Retinal pigment epithelial cell (primary cell): ENCODE results near the gene SALL1.

Source experiments
- DNase-seq: peaks from one replicate; pipeline ENCODE4 v3.0.0-alpha.2; 2010; ENCODE audit warnings: low read depth
- H3K4me3 ChIP-seq: 2 replicates; pipeline ENCODE4 v1.5.1; 2011; ENCODE audit warnings: mild to moderate bottlenecking, low read length, control low read depth, moderate library complexity
- CTCF ChIP-seq: conservative IDR thresholded peaks from 2 replicates; pipeline ENCODE4 v1.5.1; 2011; ENCODE audit warnings: low read depth, low read length, control low read depth, inconsistent platforms

Gene SALL1

GRCh38 chr16:51157698-51158097, 6.6 kb upstream of the SALL1 start:
- no peak for TF ChIP-seq CTCF
- DNase-seq: no peak

DNA sequence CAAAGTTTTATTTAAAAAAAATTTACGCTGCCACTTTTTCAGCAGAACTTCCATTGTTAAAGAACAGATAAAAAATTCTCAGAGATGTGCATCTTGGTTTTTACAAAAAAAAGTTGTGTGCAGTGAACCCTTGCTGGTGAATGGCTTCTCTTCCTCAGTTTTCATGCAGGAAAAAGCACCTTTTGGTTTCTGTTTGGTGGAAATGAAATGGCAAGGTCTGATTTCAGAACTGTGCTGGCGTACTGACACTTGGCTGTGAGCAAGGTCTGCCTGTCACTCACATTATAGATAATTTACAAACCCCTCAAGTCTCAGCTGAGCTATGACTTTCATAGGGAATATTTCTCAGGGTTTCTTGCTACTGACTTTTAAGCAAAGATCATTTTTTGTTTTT, 5.7 kb upstream of the SALL1 start:
- no peak for TF ChIP-seq CTCF

More at GRCh38 chr16:51157698-51158097, 6.6 kb upstream of the SALL1 start:
- no peak overlapping the region for H3K4me3 ChIP-seq

DNA sequence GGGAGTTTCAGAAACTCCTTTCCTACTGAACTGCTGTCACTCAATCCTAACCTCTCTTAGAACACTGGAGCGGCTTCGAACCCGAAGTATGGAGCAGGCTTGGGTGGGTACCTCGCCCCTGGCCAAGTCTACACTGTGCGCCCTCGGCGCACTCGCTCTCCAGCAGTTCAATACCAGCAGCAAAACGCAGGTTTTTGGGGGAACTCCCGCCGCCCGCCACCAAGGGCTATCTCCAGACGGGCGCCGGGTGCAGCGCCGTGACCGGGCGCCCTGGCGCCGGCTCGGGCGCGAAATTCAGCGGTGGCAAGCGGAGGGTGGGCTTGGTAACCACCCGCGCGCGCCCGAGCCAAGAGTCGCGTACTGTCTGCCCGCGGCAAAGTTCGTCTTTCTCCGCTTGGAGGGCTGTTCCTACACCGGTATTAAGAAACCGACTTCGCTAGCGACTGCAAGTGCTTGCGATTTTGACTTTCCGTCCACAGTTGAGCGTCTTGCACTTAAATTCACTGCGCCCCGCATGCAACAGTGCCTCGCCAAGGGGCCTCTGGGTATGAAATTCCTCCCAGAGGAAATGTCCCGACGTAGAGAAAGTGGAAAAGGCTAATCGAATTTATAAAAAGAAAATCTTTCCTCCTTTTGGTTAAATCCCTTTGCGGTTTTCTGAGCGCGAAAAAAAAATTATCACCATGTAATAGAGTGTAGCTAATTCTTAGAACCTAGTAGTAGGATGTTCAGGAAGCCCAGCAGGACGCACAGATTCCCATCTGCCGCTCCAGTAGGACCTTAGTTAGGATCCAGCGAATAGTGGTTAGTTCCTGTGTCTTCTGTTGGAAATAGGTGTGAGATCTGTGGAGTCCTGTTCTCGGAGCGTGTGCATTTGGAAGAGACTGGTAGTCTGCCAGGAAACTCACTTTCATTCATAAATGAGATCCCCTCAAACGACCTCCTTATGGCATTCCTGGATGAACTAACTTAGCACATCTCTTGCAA, 5.0 kb upstream of the SALL1 start:
- no peak for DNase-seq
- no peak for TF ChIP-seq CTCF
- no peak overlapping the region for H3K4me3 ChIP-seq

More for the DNA sequence above, 5.7 kb upstream of the SALL1 start:
- DNase-seq: no peak
- no peak overlapping the region for H3K4me3 ChIP-seq

DNA sequence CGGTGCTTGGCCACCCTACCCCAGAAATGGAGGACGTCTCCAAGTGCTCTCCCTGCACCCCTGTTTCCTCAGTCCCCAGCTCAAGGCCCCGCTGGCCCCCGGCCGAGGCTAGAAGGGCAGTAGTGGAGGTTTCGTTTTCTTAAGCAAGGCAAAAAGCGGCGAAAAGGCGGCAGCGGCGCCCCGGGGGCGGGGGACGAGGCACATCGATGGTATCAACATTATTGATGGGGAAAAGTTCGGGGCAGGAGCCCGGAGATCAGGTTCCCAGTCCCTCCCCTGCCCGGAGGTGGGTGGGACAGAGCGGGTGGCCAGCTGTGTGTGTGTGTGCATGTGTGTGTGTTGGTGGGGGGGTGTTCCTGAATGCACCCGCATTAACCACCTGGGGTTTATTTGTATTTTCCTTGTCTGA, 4.1 kb upstream of the SALL1 start:
- no peak overlapping the region for H3K4me3 ChIP-seq
- DNase-seq: no peak
- TF ChIP-seq CTCF: no peak

DNA sequence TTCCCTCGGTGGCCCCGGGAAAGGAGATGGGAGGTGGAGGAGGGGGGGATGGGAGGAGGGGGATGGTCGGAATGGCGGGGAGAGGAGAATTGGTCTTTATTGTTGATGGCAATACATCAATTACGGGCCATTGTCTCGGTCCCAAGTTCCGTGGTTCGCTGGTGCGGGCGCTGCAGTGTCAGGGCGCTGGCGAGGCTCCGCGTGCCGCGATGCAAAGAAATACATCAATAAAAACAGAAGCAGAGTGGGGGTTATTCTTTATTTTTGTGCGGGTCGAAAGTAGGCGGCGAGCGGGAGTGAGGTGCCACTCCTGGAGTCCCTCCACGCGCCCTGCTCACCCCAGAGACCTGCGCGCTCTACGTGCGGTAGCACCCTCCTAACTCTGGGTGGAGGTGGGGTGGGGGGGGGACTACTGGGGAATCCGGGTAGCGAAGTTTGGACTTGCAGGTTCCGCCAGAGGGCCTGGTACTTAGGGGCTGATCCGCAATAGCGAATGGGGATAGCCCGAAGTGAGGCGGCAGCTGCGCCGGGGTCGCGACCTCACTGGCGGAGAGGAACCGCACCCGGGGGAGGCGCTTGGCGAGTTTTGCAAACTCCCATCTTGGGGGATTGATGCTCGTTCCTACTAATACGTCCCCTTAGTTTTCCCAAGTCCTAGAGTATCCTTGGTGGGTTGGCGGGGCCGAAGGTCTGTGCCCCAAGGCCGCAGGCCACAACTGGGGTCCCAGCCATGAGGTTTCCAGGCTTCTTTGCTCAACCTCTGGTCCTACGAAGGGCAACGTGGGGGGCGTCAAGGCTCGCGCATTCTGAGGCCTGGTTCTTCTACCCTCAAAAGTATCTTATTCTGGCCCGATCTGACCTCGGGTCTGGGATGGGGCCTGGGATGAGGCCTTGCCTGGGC, 3.5 kb upstream of the SALL1 start:
- no peak for TF ChIP-seq CTCF
- H3K4me3 ChIP-seq: no peak overlapping the region
- DNase-seq: no peak

GRCh38 chr16:51153577-51154031, 2.5 kb upstream of the SALL1 start:
- H3K4me3 ChIP-seq: no peak overlapping the region
- DNase-seq: no peak
- TF ChIP-seq CTCF: no peak
